Adipocyte (in vitro differentiated cells): Measurements from ENCODE around the gene MUC5B.
"Not testable (repeated sequence)": the region's sequence is repeated elsewhere in the genome, so short reads cannot be mapped to it uniquely, and the experiment has no call there.

Experiments
- DNase-seq: peaks from one replicate; pipeline ENCODE4 v3.0.0-alpha.2; 2015; ENCODE audit warnings: low read depth
- H3K27me3 ChIP-seq: replicated peaks from 2 replicates; pipeline ENCODE4 v1.7.0; 2013; ENCODE audit warnings: mild to moderate bottlenecking, low read length, moderate library complexity; ENCODE audit not compliant: control insufficient read depth, insufficient read depth
- H3K36me3 ChIP-seq: 2 replicates; pipeline ENCODE4 v1.7.0; 2013; ENCODE audit warnings: low read length, mild to moderate bottlenecking, moderate library complexity; ENCODE audit not compliant: control insufficient read depth, insufficient read depth, severe bottlenecking
- H3K4me1 ChIP-seq: 2 replicates; pipeline ENCODE4 v1.7.0; 2013; ENCODE audit warnings: mild to moderate bottlenecking, low read length, moderate library complexity; ENCODE audit not compliant: control insufficient read depth, insufficient read depth
- H3K4me3 ChIP-seq: 2 replicates; pipeline ENCODE4 v1.7.0; 2013; ENCODE audit warnings: mild to moderate bottlenecking, low read length, moderate library complexity
- H3K9ac ChIP-seq: 2 replicates; pipeline ENCODE4 v1.7.0; 2013; ENCODE audit warnings: mild to moderate bottlenecking, low read length, moderate library complexity
- H3K9me3 ChIP-seq: 2 replicates; pipeline ENCODE4 v1.7.0; 2013; ENCODE audit warnings: mild to moderate bottlenecking, low read length, moderate library complexity; ENCODE audit not compliant: control insufficient read depth

MUC5B gene

DNA sequence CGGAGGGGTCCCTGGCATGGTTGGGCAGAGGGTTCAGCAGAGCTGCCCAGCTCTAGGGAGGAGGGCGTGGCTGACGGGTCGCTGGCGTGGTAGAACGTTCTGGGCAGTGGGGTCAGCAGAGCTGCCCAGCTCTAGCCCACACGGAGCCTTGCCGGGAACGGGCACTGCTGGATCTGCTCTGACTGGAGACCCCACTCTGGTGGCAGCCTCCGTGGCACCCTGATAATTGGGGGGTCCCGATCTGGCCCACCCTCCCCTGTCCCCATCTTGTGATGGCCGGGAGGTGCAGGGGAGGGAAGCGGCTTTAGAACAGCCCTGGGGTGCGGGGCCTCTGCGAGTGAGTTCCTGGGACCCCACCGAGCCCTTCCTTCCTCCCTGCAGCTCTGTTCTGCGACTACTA lies 43.2 kb upstream of the MUC5B start:
- no peaks in the 10 kb centered on the region for H3K9me3 ChIP-seq
- no peaks in the 10 kb centered on the region for H3K27me3 ChIP-seq
- DNase-seq: no peak
- no peak overlapping the region for H3K9ac ChIP-seq
- no peak overlapping the region for H3K4me3 ChIP-seq
- no peaks in the 10 kb centered on the region for H3K36me3 ChIP-seq
- no peaks in the 10 kb centered on the region for H3K4me1 ChIP-seq

DNA sequence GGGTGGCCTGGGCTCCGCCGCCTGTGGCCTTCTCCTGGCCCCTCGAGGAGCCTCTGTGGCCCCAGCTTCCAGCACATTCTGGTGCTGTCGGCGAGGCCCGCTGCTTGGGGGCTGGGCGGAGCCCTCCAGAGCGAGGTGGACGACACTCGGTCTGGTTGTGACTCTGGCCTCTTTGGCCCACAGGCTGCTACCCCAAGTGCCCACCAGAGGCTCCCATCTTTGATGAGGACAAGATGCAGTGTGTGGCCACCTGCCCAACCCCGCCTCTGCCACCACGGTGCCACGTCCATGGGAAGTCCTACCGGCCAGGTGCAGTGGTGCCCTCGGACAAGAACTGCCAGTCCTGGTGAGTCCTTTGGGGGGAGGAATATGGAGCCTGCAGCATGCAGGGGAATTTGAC lies 42.7 kb upstream of the MUC5B start:
- no peak for DNase-seq
- H3K27me3 ChIP-seq: no peaks in the 10 kb centered on the region
- H3K36me3 ChIP-seq: no peaks in the 10 kb centered on the region
- H3K9ac ChIP-seq: no peak overlapping the region
- no peak overlapping the region for H3K4me3 ChIP-seq
- no peaks in the 10 kb centered on the region for H3K4me1 ChIP-seq
- no peaks in the 10 kb centered on the region for H3K9me3 ChIP-seq

DNA sequence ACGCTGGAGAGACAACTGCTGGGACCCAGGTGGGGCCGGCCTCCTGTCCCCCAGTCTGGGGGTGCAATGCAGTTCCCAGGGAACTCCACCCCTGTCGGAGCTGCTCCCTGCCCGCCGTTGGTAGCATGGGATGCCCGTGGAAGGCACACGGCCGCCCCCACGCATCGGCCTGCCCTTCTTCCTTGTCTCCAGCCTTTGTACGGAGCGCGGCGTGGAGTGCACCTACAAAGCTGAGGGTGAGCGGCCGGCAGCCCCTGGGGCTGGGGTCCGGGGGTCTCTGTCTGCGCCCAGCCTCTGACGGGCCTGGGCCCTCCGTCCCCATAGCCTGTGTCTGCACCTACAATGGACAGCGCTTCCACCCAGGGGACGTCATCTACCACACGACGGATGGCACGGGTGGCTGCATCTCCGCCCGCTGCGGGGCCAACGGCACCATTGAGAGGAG lies 41.9 kb upstream of the MUC5B start:
- H3K27me3 ChIP-seq: no peaks in the 10 kb centered on the region
- no peaks in the 10 kb centered on the region for H3K9me3 ChIP-seq
- no peak overlapping the region for H3K9ac ChIP-seq
- no peak overlapping the region for H3K4me3 ChIP-seq
- H3K36me3 ChIP-seq: no peaks in the 10 kb centered on the region
- no peaks in the 10 kb centered on the region for H3K4me1 ChIP-seq
- no peak for DNase-seq

DNA sequence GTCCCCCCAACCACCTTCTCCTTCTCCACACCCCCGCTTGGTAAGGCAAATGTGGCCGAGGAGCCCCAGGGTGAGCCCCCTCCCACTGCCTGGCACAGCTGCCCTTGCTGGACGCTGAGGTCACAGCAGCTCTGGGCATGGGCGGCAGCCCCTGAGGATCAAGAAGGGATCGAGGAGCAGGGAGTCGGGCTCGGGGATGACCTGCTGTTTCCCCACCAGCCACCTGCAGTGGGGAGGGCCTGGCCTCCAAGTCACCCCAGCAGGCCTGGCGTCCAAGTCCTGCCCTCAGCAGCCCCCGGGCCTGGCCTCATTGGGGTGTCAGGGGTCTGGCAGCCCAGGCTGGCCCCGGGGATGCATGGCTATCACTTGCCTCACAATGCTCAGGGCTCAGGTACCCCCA lies 41.4 kb upstream of the MUC5B start:
- peaks cover 3% of the 10 kb centered on the region for H3K27me3 ChIP-seq
- DNase-seq: no peak
- H3K4me3 ChIP-seq: no peak overlapping the region

DNA sequence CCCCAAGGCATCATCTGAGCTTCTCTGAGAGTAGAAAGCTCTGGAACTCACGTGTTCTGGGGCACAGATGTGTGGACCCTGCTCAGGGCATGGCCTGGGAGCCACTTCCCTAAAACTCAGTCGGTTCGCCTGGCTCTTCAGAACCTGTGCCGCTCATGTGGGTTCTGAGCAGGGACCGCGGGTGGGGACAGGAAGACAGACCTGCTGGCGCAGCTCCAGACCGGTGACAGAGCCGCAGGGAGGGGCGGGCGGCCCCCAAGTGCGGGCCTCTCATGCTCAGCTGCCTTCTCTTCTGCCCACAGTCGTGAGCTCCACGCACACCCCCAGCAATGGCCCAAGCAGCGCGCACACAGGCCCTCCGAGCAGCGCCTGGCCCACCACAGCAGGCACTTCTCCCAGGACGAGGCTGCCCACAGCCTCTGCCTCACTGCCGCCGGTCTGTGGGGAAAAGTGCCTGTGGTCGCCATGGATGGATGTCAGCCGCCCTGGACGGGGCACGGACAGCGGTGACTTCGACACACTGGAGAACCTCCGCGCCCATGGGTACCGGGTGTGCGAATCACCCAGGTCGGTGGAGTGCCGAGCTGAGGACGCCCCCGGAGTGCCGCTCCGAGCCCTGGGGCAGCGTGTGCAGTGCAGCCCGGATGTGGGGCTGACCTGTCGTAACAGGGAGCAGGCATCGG lies 40.9 kb upstream of the MUC5B start:
- no peak overlapping the region for H3K4me3 ChIP-seq
- DNase-seq: no peak

More for the DNA sequence above, 41.4 kb upstream of the MUC5B start:
- Histone ChIP-seq H3K36me3 (no peaks in the 10 kb centered on the region), H3K4me1 (no peaks in the 10 kb centered on the region), H3K9ac (no peak overlapping the region), H3K9me3 (peaks cover 3% of the 10 kb centered on the region)

DNA sequence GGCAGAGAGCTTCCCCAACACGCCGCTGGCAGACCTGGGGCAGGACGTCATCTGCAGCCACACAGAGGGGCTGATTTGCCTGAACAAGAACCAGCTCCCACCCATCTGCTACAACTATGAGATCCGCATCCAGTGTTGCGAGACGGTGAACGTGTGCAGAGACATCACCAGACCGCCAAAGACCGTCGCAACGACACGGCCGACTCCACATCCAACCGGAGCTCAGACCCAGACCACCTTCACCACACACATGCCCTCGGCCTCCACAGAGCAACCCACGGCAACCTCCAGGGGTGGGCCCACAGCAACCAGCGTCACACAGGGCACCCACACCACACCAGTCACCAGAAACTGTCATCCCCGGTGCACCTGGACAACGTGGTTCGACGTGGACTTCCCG lies 38.7 kb upstream of the MUC5B start:
- DNase-seq, H3K36me3 ChIP-seq: not testable (repeated sequence)
- peaks cover 12% of the 10 kb centered on the region for H3K27me3 ChIP-seq

More for the DNA sequence above, 40.9 kb upstream of the MUC5B start:
- Histone ChIP-seq H3K36me3 (no peaks in the 10 kb centered on the region), H3K4me1 (no peaks in the 10 kb centered on the region), H3K27me3 (peaks cover 5% of the 10 kb centered on the region), H3K9ac (no peak overlapping the region), H3K9me3 (peaks cover 7% of the 10 kb centered on the region)

DNA sequence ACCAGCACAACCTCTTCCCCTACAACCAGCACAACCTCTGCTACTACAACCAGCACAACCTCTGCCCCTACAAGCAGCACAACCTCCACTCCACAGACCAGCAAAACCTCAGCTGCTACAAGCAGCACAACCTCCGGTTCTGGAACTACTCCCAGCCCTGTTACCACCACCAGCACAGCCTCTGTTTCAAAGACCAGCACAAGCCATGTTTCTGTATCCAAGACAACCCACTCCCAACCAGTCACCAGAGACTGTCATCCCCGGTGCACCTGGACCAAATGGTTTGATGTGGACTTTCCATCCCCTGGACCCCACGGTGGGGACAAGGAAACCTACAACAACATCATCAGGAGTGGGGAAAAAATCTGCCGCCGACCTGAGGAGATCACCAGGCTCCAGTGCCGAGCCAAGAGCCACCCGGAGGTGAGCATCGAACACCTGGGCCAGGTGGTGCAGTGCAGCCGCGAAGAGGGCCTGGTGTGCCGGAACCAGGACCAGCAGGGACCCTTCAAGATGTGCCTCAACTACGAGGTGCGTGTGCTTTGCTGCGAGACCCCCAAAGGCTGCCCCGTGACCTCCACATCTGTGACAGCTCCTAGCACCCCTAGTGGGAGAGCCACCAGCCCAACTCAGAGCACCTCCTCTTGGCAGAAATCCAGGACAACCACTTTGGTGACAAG lies 34.3 kb upstream of the MUC5B start:
- H3K9ac ChIP-seq, H3K9me3 ChIP-seq, H3K4me1 ChIP-seq, DNase-seq, H3K4me3 ChIP-seq, H3K36me3 ChIP-seq: not testable (repeated sequence)
- peaks cover 31% of the 10 kb centered on the region for H3K27me3 ChIP-seq

More for the DNA sequence above, 38.7 kb upstream of the MUC5B start:
- not testable (repeated sequence) for H3K9ac ChIP-seq, H3K4me3 ChIP-seq, H3K4me1 ChIP-seq, H3K9me3 ChIP-seq

DNA sequence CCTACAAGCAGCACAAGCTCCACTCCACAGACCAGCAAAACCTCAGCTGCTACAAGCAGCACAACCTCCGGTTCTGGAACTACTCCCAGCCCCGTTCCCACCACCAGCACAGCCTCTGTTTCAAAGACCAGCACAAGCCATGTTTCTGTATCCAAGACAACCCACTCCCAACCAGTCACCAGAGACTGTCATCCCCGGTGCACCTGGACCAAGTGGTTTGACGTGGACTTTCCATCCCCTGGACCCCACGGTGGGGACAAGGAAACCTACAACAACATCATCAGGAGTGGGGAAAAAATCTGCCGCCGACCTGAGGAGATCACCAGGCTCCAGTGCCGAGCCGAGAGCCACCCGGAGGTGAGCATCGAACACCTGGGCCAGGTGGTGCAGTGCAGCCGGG lies 33.0 kb upstream of the MUC5B start:
- not testable (repeated sequence) for H3K9me3 ChIP-seq, H3K4me3 ChIP-seq, H3K36me3 ChIP-seq, DNase-seq, H3K9ac ChIP-seq, H3K4me1 ChIP-seq
- H3K27me3 ChIP-seq: peaks cover 31% of the 10 kb centered on the region

DNA sequence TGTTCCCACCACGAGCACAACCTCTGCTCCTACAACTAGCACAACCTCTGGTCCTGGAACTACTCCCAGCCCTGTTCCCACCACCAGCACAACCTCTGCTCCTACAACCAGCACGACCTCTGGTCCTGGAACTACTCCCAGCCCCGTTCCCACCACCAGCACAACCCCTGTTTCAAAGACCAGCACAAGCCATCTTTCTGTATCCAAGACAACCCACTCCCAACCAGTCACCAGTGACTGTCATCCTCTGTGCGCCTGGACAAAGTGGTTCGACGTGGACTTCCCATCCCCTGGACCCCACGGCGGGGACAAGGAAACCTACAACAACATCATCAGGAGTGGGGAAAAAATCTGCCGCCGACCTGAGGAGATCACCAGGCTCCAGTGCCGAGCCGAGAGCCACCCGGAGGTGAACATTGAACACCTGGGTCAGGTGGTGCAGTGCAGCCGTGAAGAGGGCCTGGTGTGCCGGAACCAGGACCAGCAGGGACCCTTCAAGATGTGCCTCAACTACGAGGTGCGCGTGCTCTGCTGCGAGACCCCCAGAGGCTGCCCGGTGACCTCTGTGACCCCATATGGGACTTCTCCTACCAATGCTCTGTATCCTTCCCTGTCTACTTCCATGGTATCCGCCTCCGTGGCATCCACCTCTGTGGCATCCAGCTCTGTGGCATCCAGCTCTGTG lies 30.9 kb upstream of the MUC5B start:
- H3K4me1 ChIP-seq, H3K9me3 ChIP-seq, H3K9ac ChIP-seq, H3K4me3 ChIP-seq, DNase-seq, H3K36me3 ChIP-seq: not testable (repeated sequence)
- peaks cover 31% of the 10 kb centered on the region for H3K27me3 ChIP-seq

DNA sequence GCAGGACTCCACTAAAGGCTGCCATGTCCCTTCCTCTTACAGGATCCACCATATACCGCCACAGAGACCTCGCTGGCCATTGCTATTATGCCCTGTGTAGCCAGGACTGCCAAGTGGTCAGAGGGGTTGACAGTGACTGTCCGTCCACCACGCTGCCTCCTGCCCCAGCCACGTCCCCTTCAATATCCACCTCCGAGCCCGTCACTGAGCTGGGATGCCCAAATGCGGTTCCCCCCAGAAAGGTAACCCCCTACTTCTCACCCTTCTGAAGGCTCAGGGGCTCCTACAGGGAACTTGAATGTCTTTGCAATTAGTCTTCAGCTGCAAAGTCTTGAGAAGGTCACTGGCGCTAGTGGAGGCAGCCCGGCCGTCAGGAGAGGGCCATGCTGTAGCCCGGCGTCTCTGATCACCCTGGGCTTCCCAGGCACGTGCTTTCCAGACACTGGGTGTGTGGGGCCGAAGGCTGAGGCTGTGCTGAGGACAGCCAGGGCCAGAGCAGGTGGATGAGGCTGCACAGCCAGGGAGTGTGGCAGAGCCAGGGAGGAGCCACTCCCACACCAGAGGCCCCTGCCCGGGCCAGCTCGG lies 30.0 kb upstream of the MUC5B start:
- H3K36me3 ChIP-seq: no peaks in the 10 kb centered on the region
- H3K4me1 ChIP-seq: no peaks in the 10 kb centered on the region
- no peak overlapping the region for H3K9ac ChIP-seq
- H3K27me3 ChIP-seq: peaks cover 29% of the 10 kb centered on the region
- DNase-seq: no peak
- H3K4me3 ChIP-seq: no peak overlapping the region
- no peaks in the 10 kb centered on the region for H3K9me3 ChIP-seq
